ENCODE results near the gene ESRRB.

DNA sequence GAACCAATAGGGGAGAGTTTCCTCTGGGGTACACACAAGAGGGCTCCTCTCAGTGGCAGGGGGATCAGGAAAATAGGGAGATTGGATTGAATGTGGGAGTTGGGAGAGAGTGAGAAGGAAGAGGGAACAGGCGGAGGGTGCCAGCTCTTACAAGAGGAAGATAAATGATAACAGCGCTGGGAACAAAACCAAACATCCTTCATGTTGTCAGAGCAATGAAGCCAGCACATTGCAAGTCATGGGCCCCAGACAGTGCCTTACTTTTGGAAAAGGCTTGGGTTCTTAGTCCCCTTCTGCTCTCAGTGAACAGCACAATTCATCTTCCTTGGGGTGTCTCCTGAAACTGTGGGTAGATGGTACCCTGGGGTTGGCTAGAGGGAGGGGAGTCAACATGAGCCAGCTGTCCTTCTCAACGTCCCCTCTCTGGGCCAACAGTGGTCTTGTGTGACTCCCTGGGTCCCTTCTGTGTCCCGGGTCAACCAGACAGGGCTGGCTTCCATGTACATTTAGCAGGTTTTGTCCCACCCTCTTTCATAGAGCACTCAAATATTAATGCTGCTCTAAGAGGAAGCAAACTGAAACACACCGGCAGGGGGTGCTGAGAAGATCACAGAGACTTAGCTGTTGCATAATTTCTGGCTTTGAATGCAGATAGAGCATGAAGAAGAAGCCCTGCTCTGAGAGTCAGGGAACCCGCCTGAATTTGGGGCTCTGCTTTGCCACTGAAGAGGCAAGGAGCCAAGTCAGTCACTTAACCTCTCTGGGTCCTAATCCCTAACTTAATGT, 138.5 kb downstream of the ESRRB start:
- TF ChIP-seq POLR2AphosphoS5 (IDR thresholded peaks at IDR 0.05) = no peak
- no peak for TF ChIP-seq POLR2A (IDR thresholded peaks at IDR 0.05)

All from breast epithelium (tissue), 3 donors.